ENCODE measurements around the gene OR9A2. TPM values are rescaled to one million over a fixed set of nuclear protein-coding genes. Genes with fewer than 3 reads are reported as not detected.

The OR9A2 gene
- total RNA-seq, 1 donor from 2014 or later = not detected

DNA sequence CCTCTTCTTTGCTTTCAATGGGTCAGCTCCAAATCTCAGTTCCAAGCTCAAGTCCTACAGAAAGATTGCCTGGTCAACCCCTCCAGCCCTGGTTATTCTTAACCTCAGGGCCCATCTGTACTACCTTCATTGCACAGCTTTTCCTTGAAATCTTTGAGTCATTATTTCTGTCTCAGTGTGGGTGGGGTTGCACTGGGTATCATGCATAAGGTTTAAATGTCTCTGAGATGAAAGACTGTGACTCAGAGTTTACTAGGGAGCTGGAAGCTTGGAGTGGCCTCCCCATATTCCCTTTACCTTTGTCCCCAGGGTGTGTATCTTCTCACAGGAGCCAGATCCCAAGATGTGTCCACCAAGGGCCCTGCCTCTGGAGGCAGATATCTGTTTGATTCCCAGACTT, 21.9 kb upstream of the OR9A2 start:
- no peaks in the 10 kb centered on the region for H3K27me3 ChIP-seq (ENCODE audit: control insufficient read depth, insufficient read depth, low read length)
- FAIRE-seq (no peak), DNase-seq (ENCODE audit: low read depth) (peak; percentile 73)
- H3K4me3 ChIP-seq (ENCODE audit: low read depth, low read length) = no peak overlapping the region
- H3K36me3 ChIP-seq (ENCODE audit: control insufficient read depth, insufficient read depth, low read length) = no peaks in the 10 kb centered on the region
- TF ChIP-seq, protein P1, sequence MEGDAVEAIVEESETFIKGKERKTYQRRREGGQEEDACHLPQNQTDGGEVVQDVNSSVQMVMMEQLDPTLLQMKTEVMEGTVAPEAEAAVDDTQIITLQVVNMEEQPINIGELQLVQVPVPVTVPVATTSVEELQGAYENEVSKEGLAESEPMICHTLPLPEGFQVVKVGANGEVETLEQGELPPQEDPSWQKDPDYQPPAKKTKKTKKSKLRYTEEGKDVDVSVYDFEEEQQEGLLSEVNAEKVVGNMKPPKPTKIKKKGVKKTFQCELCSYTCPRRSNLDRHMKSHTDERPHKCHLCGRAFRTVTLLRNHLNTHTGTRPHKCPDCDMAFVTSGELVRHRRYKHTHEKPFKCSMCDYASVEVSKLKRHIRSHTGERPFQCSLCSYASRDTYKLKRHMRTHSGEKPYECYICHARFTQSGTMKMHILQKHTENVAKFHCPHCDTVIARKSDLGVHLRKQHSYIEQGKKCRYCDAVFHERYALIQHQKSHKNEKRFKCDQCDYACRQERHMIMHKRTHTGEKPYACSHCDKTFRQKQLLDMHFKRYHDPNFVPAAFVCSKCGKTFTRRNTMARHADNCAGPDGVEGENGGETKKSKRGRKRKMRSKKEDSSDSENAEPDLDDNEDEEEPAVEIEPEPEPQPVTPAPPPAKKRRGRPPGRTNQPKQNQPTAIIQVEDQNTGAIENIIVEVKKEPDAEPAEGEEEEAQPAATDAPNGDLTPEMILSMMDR (IDR thresholded peaks at IDR 0.05; ENCODE audit: insufficient read depth, low read length, severe bottlenecking) = no peak

DNA sequence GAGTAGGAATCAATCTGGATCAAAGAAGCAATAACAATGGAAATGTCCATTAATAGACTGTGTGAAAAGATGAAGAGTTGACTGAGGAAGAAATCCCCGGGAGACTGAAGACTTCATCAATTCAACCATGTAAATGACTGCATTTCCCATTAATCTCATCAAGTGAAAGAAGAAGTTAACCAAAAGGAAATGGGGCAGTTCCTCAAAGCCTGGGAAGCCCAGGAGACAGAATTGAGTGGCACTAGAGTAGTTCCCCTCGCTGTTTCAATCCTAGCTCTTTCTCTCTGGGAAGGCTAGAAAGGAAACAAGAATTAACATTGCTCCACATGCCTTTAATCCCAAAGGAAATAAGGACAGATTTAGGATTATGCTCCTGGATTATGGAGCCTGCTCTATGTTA, 20.4 kb upstream of the OR9A2 start:
- no peaks in the 10 kb centered on the region for H3K36me3 ChIP-seq (ENCODE audit: control insufficient read depth, insufficient read depth, low read length)
- H3K4me3 ChIP-seq (ENCODE audit: low read depth, low read length) = no peak overlapping the region
- no peak for FAIRE-seq
- TF ChIP-seq, protein P1 (IDR thresholded peaks at IDR 0.05; ENCODE audit: insufficient read depth, low read length, severe bottlenecking) = no peak
- DNase-seq (ENCODE audit: low read depth) = no peak
- no peaks in the 10 kb centered on the region for H3K27me3 ChIP-seq (ENCODE audit: control insufficient read depth, insufficient read depth, low read length)

DNA sequence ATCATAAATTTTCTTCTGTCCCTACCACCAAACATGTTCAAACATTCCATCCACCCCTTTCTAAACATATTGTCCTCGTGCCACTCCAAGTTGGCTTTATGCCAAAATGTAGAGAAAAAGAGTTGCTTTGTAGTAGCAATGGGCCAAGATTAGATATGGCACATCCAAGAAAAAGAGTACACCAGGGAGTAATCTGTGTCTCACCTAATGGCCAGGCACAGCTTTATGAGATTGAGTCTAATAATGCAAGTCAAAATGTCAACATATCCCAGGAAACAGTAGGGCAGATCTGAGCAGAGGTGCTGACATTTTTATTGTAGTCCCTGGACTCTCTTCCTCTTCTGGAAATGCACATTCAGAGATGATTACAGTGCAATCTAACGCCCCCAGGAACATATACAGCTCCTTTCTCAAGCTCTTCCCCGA, 19.5 kb upstream of the OR9A2 start:
- no peak for DNase-seq (ENCODE audit: low read depth)
- Histone ChIP-seq H3K36me3 (ENCODE audit: control insufficient read depth, insufficient read depth, low read length) (no peaks in the 10 kb centered on the region), H3K4me3 (ENCODE audit: low read depth, low read length) (no peak overlapping the region), H3K27me3 (ENCODE audit: control insufficient read depth, insufficient read depth, low read length) (no peaks in the 10 kb centered on the region)
- TF ChIP-seq, protein P1 (IDR thresholded peaks at IDR 0.05; ENCODE audit: insufficient read depth, low read length, severe bottlenecking) = no peak
- no peak for FAIRE-seq

DNA sequence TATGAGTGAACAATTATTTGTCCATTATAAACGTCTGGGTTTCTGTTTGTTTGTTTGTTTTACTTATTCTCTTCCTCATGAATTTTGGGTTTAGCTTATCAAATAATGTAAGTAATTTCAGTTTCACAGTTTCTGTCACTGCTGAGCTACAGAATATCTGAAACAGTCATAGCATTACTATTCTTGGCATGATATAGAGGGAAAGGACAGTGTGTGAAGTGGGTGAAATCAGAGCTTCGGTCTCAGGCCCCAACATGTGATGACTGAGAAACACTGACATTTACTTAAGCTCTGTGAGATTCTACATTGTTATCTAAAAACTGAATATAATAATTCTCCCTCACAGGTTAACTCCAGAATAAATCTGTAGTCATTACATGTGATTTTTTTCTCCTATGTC, 16.5 kb upstream of the OR9A2 start:
- DNase-seq (ENCODE audit: low read depth) = peak; percentile 75
- no peak for FAIRE-seq
- no peaks in the 10 kb centered on the region for H3K36me3 ChIP-seq (ENCODE audit: control insufficient read depth, insufficient read depth, low read length)
- TF ChIP-seq, protein P1 (IDR thresholded peaks at IDR 0.05; ENCODE audit: insufficient read depth, low read length, severe bottlenecking) = no peak
- no peaks in the 10 kb centered on the region for H3K27me3 ChIP-seq (ENCODE audit: control insufficient read depth, insufficient read depth, low read length)
- no peak overlapping the region for H3K4me3 ChIP-seq (ENCODE audit: low read depth, low read length)

DNA sequence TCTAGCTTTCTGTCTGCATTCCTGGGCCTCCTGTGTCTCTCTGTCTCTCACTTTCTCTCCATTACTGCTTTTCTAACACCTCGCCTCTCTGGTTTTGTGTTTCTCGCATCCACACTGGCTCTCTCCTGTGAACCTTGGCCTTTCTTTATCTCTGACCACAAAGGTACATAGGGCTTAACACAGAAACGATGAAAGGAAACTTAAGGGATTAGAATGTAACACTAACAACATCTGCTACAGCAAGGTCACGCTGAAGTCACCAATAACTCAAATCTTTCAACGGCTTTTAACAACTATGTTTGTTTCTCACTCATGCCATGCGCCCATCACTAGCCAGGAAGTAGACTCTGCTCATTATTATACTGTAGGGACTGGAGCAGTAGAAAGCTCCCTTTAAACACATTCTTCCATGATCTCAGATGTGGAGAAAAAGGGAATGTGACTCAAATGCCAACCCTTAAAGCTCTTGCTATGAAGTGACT, 15.9 kb upstream of the OR9A2 start:
- Histone ChIP-seq H3K36me3 (ENCODE audit: control insufficient read depth, insufficient read depth, low read length) (no peaks in the 10 kb centered on the region), H3K4me3 (ENCODE audit: low read depth, low read length) (no peak overlapping the region), H3K27me3 (ENCODE audit: control insufficient read depth, insufficient read depth, low read length) (no peaks in the 10 kb centered on the region)
- DNase-seq (ENCODE audit: low read depth) (no peak), FAIRE-seq (no peak)
- TF ChIP-seq, protein P1 (IDR thresholded peaks at IDR 0.05; ENCODE audit: insufficient read depth, low read length, severe bottlenecking) = no peak

DNA sequence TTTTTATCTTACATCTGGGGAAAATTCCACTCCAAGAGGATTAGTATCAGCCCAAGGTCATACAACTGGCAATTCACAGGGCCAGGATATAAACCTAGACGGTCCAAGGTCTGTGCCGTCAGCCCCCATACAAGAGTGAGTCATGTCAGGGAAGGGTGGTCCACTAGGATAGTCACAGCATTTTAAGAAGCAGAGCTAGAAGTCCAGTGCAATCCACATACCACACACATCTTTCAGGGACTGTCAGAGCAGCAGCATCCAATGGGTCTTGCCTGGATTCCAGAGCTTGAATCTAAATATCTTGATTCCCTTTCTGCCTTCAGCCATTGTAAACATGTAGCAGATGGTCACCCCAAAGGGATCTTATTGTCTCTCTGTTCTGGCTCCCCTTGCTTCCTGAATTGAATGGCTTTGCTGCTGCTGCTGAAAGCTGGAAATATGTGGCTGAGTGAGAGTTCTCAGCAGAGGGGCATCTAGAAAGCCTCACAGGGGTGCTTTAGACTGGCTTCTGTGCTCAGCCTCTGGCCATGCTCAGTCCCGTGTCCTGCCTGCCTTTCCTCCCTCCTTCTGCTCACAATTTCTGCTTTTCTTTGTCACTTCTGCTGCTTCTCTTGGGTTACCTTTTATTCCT, 15.3 kb upstream of the OR9A2 start:
- DNase-seq (ENCODE audit: low read depth) (no peak), FAIRE-seq (no peak)
- TF ChIP-seq, protein P1 (IDR thresholded peaks at IDR 0.05; ENCODE audit: insufficient read depth, low read length, severe bottlenecking) = no peak
- Histone ChIP-seq H3K27me3 (ENCODE audit: control insufficient read depth, insufficient read depth, low read length) (no peaks in the 10 kb centered on the region), H3K36me3 (ENCODE audit: control insufficient read depth, insufficient read depth, low read length) (no peaks in the 10 kb centered on the region), H3K4me3 (ENCODE audit: low read depth, low read length) (no peak overlapping the region)

All from bronchial epithelial cell (primary cell).